Globus pallidus (tissue), 1 donor: ENCODE measurements around the gene PTPRN2.

Experiments used
- DNase-seq: peaks from one replicate; pipeline ENCODE4 v3.0.0-alpha.2; 2015; ENCODE audit warnings: low spot score

Gene PTPRN2

GRCh38 chr7:158070222-158070920, 517.3 kb downstream of the PTPRN2 start:
- no peak for DNase-seq

- no peak for DNase-seq
These were observed 518.8 kb downstream of the PTPRN2 start for GRCh38 chr7:158068853-158069252.

- DNase-seq: no peak
These were observed 519.6 kb downstream of the PTPRN2 start for GRCh38 chr7:158067931-158068482.

GRCh38 chr7:158067219-158067930, 520.2 kb downstream of the PTPRN2 start:
- DNase-seq: no peak

GRCh38 chr7:158066085-158066484, 521.5 kb downstream of the PTPRN2 start:
- no peak for DNase-seq

- DNase-seq: no peak
These were observed 522.3 kb downstream of the PTPRN2 start for GRCh38 chr7:158065340-158065739.

- no peak for DNase-seq
These were observed 523.0 kb downstream of the PTPRN2 start for GRCh38 chr7:158064631-158065030.

GRCh38 chr7:158063850-158064610, 523.6 kb downstream of the PTPRN2 start:
- DNase-seq: no peak

GRCh38 chr7:158062661-158063060, 525.0 kb downstream of the PTPRN2 start:
- no peak for DNase-seq

- DNase-seq: no peak
These were observed 525.6 kb downstream of the PTPRN2 start for GRCh38 chr7:158061884-158062656.

- DNase-seq: no peak
These were observed 526.5 kb downstream of the PTPRN2 start for GRCh38 chr7:158061026-158061630.

GRCh38 chr7:158060216-158060615, 527.4 kb downstream of the PTPRN2 start:
- DNase-seq: no peak

- no peak for DNase-seq
These were observed 530.2 kb downstream of the PTPRN2 start for GRCh38 chr7:158057446-158057845.

- no peak for DNase-seq
These were observed 530.9 kb downstream of the PTPRN2 start for GRCh38 chr7:158056761-158057160.

- DNase-seq: no peak
These were observed 531.7 kb downstream of the PTPRN2 start for GRCh38 chr7:158055726-158056510.

GRCh38 chr7:158054611-158055010, 533.0 kb downstream of the PTPRN2 start:
- no peak for DNase-seq

GRCh38 chr7:158054081-158054480, 533.5 kb downstream of the PTPRN2 start:
- DNase-seq: no peak

GRCh38 chr7:158053183-158053915, 534.3 kb downstream of the PTPRN2 start:
- DNase-seq: no peak

- no peak for DNase-seq
These were observed 535.1 kb downstream of the PTPRN2 start for GRCh38 chr7:158052381-158053060.
